Ovary (tissue), 3 donors: ENCODE measurements around the gene GTF2A2.

ENCODE experiments used
- CTCF ChIP-seq, 3 donors: fragments of 450-650 bp in 2 of 3; fragments of 200-600 bp in 1 of 3; IDR thresholded peaks; one replicate each; pipeline versions ENCODE4 v1.5.1 to v1.8.0; 2016 to 2022; ENCODE audit warnings: antibody characterized with exemption in 3 of 3, mild to moderate bottlenecking in 1 of 3
- POLR2A ChIP-seq: fragments of 450-650 bp; IDR thresholded peaks from one replicate; pipeline ENCODE4 v1.6.1; 2017; ENCODE audit warnings: antibody characterized with exemption, mild to moderate bottlenecking, moderate library complexity
- donor health status: DM: no; HTN: no; CAD: no.

DNA sequence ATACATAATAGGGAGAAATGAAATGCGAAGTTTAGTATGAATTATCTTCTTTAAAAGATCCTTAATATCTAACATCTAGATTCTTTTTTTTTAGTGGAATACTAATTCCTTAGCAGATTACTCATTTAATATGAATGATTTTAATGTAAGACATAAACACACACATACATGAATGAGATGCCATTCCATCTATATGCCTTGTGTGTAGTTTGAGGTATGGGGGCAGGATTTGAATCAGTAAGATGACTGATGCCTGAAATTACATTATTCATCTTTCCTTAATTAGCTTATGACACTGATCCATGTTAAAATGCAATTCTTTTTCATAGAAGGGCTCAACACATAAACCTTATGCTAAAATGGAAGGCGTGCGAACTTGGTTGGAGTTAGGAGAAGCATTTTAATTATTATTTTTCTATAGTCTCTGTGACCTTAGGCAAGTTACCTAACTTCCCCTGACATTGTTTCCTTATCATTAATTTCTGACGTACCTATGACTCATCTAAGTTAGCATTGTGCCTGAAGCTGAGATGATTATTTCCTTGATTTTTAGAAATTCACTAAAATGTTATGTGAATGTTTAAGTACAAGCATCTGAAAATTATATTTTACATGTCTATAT lies 42.6 kb upstream of the GTF2A2 start:
- TF ChIP-seq CTCF (IDR thresholded peaks at IDR 0.05) = no peak
- no peak for TF ChIP-seq POLR2A
